Activated CD4-positive, CD25-positive, alpha-beta regulatory T cell (primary cell): ENCODE results near the gene TUBB.

Source experiments
- DNase-seq, 4 experiments: peaks; one replicate each; lab custom pipeline; 2025; lab: John Stamatoyannopoulos, UW

Gene TUBB

DNA sequence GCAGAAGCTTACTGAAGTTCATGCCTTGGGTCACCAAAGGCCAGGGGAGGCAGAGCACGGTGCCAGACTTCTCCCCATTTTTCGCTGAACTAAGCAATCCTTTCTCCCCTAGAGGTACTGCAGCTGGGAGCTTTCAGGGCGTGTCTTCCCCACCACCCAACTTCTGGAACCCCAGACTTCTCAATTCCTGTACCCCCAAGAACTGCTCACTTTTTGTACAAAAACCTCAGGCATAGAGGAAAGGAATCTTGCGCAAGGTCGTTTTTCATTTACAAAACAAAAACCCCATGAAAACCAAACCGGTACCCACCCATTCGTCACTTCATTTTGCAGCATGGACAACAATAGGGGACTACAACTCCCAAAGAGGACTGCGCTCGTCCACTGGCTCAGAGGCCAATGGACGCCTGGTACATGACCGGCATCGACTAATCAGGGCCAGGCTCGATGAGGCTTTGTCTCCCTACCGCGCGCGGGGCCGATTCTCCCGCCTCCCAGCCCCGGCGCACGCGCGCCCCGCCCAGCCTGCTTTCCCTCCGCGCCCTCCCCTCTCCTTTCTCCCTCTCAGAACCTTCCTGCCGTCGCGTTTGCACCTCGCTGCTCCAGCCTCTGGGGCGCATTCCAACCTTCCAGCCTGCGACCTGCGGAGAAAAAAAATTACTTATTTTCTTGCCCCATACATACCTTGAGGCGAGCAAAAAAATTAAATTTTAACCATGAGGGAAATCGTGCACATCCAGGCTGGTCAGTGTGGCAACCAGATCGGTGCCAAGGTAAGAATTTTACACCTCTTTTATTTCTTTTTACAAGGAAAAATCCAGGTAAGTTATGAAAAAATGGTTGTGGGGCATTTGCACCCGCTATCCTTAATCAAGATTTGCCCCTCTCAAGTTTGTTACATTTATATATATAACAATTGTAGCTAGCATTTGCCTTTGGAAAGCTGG, at the start of gene TUBB:
Gene TUBB (plus strand): TSS at position 562 of the 947 bp plus-strand sequence. CDS start 155 bp downstream, at position 717.
- DNase-seq: peak; percentile 81 to 93 (median 88)

DNA sequence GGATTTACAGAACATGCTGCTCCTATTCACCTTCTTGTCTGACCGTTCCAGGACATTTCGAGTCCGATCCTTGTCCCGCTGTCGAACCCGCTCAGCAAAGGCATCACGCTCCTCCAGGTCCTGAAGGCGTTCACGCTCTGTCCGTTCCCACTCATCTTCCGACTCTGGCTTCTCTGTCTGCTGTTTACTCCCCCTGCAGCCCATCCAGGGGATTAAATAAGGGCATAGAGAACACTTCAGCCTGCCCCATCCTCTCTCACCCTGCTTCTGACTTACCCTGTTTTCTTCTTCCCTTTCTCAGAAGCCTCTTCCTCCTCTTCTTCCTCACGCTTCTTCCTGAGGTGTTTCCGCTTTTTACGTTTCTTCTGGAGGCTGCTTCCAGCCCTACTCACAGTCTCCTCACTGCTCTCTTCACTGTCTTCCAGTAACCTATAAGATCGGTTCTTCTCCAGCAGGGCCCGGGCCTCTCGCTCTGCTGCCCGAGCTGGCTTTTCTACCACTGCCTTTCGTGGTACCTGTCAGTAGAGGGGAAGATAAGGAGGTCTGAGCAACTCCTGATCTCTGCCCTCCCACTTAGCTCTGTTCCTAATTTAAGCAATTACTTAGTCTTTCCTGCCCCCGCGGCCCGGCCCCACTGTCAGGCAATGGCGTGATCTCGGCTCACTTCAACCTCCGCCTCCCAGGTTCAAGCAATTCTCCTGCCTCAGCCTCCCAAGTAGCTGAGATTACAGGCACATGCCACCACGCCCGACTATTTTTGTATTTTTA, 49.2 kb upstream of the TUBB start:
- no peak for DNase-seq

DNA sequence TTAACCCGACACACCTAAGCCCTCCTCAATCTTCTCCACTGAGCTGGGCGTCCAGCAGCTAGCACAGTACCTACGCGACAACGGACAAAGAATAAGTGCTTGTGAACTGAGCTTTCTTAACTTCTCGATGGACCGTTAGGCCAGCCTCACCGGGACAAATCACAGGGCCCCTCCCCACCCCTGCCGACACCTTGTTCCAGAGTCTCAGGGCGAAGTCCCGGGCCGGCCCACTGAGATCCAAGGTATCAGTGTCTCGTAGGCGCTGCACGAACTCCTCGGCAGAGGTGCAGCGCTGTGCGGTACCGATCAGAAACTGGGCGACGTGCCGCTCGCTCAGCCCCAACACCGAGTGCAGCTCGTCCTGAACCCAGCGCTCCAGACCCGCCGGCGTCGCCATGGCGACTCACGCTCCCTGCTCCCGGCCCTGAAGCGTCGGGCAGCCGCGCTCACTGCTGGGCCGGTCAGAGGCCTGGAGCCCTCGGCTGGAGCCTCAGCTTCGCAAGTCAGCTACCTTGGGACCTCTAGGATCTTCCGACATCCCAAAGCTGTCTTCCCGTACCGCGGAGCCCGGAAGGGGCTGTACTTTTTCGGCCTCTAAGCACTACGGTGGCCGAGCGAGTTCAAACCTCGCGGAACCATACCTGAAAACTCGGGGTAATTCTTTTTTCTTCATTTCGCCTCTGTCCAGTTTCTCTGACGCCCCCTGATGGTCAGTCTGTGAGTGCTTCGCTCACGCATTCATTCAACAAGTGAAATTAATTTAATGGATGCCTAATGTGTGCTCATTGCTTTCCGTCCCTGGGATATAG, 47.5 kb upstream of the TUBB start, which contains the start of gene DHX16:
Gene DHX16 (minus strand): TSS at position 562 of the 809 bp plus-strand sequence. CDS start 165 bp downstream, at position 397.
- DNase-seq: peak; percentile 72 to 87 (median 80)

GRCh38 chr6:30676660-30677285, 43.4 kb upstream of the TUBB start:
- no peak for DNase-seq

DNA sequence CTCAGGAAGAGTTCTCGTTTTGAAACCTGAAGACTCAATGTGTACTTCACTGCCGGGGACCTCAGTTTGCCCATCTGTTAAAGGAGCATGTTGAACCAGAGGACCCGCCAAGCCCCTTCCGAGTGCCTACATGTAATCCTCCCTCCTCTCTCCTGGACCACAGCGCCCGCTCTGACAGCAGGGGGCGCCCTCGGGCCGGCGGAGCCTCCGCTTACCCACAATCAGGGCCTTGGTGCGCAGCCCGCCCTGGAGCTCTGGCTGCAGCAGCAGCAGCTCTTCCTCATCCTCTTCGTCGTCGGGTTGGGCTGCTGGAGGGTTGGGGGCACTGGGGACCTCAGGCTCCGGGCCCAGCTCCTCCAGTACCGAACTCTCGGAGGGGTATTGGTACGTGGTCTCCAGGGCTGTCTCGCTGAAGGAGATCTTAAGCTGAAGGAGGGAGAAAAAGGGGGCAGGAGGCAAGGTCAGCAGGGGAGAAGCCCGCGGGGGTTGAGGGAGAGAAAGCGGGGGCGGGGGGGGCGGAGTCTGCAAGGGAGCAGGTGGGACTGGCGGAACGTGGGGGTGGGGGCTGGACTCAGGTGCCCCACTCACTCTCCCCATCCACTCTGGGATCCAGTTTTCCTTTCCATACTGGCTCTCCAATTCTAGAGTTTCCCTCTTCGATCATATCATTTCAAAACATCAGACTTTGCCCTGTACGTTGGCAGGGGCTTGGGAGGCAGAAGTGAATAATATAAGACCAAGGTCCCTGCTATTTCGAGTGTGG, 41.0 kb upstream of the TUBB start:
- peak; percentile 86 to 93 (median 90) for DNase-seq

DNA sequence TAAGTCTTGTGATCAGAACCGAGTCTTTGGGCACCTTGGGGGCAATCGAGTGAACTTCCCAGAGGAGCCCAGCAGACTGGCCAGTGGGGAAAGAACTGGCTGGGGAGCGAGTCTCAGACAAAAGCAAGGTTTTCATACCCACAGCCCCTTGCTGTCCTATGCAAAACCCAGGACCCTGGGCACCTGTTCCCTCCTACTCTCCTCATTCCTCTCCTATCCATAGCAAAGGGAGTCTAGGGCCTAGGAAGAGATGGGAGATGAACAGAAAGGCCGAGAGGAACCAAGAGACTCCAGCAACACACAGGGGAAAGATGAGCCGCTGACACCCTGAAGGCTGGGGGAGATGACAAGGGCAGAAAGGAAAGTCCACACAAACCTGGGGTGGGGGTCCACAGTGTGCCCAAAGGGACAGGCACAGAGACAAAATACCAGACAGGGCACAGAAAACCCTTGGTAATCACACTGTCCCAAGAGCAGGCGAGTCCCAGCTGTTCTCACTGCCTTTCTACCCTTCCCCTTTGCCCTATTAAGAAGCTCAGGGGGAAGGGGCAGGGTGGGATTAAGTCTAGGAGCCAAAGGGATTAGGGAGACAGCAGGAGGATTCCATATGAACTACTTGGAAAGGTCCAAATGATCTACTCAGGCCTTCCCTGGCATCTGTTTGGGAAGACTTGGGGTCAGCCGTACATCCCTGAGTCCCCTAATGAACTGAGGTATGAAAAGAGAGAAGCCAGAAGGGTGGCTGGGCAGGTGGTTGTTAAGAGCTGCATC, 40.2 kb upstream of the TUBB start:
- no peak for DNase-seq

GRCh38 chr6:30681766-30682142, 38.4 kb upstream of the TUBB start:
- no peak for DNase-seq

- DNase-seq: peak; percentile 52 to 91 (median 75)
Measured at GRCh38 chr6:30682143-30683117, 37.7 kb upstream of the TUBB start.

DNA sequence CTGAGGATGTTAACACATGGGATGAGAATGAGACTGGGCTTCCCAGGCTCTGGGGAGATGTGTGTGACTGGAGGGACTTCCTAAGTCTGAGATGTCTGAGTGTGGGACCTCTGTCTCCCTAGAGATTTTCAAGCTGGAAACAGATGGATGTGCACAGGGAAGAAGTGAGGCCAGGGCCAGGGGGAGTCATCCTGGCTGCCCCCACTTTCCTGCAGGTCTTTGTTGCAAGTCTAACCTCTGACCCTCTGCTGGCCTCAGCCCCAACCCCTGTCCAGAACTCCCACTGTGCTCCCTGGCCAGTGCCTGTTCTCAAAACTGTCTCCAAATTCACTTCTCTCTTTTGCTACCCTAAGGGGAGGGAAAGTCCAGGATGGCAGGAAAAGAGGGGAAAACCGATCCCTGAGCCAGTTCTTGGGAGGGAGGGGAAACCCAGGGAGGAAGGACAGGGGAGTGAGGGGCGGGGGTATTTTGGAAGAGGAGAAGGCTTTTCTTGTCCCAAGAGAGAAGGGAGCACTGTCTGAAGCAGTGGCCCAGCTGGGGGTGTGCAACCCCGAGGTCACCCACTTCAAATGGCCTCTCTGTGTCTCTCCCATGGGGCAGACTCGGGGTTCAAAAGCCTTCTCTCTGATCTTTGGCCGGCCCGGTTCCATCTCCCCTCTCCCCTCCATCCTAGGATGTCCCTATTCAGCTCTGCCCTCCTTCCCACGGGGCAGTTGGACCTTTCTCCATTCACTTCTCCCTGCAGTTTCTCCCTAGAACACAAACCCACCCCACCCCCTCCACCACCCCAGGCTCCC, 36.8 kb upstream of the TUBB start:
- no peak for DNase-seq

DNA sequence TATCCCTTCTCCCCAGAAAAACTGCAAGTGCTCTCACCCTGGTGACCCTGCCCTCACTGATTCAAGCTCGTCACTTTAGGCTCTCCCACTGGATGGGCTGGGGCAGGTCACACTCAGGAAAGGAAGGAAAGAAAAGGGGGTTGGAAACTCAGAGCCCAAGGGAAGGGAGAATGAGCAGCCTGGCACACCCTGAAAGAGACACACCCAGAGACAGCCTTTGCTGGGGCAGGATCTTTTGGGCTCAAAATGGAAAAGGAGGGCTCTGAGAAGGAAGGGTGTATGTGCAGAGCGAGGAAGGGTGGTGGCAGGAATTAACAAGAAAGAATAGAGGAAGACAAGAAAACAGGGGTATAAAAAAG, 36.2 kb upstream of the TUBB start:
- no peak for DNase-seq

DNA sequence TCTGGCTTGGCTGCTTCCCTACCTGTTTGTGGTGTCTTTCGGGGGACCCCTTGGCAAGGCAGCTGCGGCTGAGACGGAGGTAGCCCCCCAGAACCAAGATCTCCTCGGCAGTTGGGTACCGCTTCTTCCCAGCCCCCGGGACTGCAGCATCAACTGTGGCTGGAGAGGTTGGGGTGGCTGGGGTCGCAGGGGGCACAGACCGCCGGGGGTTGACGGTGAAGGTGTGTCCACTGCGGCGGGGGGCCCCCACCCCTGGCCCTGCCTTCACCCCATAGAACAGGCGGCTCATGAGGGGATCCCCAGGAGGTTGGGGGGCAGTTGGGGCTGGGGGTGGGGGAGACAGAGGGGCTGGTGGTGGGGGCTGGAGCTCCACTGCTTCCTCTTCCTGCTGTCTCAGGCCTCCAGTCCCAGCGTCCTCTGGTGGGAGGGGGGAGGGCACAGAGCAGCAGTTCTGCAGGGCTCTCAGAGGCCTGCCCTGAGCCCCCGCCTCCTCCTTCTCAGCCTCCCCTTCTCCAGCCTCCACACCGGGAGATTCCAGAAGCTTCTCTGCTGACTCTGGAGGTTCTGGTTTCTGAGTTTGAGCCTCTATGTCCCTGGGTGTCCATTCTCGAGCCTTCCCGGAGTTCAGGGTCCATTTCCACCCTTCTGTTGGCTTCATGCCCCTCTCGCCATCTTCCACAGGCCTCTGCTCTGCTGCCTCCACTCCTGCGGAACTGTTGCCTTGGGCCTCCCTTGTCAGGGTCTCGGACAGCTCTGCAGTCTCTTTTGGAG, 35.6 kb upstream of the TUBB start:
- DNase-seq: peak in 3 of 4 experiments; percentile 14 to 47 (median 43)

DNA sequence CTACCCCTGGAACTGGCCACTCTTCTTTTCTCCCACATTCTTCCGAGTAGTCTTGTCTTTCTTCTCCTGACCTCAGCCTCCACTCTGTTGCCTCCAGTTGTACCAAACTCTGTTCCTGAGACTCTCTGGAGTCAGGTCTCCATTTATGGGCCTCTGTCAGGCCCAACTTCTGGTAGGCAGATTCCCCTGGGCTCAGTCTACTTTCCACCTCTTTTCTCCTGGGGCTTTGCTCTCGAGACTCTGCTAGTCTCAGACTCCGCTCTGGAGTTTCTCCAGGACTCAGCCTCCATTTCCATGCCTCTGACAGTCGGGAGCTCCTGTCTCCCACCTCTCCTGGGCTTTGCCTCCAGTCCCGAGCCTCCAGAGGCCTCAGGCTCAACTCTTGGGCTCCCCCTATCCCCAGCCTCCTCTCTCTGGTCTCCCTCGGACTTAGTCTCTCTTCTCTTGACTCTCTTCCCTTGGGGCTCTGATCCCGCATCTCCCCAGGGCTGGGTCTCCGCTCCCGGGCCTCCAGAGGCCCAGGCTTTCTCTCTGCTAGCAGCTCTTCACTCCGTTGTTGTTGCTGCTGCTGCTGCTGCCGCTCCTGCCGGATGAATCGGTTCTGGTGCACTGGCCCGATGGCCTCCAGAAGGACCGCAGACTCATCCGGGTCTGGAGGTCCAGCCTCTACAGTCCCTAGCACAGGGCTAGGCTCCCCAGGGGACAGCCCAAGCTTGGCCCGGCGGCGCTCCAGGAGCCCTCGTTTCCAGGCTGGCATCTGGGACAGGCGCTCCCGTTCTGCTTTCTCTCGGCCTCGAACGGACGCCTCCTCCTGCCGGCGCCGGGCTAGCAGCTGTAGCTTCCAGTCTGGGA, 34.8 kb upstream of the TUBB start:
- no peak for DNase-seq

GRCh38 chr6:30686009-30686907, 33.9 kb upstream of the TUBB start, which contains the start of gene PPP1R18:
TSS of gene PPP1R18 (minus strand) at chr6:30686645. CDS start at chr6:30686018, 627 bp downstream.
- peak; percentile 64 to 79 (median 70) for DNase-seq

- peak; percentile 53 to 72 (median 60) for DNase-seq
Measured at GRCh38 chr6:30686908-30687658, 33.1 kb upstream of the TUBB start.
